ENCODE data around the gene HOXA1.

DNA sequence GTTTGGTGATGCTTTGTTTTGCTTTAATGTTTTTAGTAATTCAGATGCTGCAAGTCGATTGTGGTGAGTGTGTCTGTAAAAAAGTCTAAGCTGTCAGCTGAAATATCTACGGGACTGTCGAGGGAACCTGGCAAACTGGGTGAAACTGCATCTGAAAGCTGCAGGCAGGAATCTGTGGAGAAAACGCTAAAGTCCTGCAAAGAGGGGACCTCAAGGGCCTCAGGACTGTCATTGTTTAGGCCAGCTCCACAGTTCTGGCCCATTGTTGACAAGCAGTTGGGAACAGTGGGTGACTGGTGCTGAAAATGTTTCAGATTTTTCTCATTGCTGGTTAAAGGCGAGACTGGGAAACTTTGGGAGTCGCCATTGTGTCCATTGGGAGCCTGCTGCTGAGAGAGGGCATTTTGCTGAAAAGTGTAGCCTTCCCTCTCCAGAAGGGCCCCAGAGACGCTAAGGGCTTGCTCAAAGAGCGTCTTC is 4.9 kb upstream of the HOXA1 start:
- TF ChIP-seq EGR1 (IDR thresholded peaks at IDR 0.05) = no peak
- TF ChIP-seq TAF1 (IDR thresholded peaks at IDR 0.05; ENCODE audit: low read depth) = no peak
- TF ChIP-seq, protein P1, sequence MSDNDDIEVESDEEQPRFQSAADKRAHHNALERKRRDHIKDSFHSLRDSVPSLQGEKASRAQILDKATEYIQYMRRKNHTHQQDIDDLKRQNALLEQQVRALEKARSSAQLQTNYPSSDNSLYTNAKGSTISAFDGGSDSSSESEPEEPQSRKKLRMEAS (IDR thresholded peaks at IDR 0.05) = no peak
- TF ChIP-seq NFIC (IDR thresholded peaks at IDR 0.05) = no peak
- TF ChIP-seq, protein P2, sequence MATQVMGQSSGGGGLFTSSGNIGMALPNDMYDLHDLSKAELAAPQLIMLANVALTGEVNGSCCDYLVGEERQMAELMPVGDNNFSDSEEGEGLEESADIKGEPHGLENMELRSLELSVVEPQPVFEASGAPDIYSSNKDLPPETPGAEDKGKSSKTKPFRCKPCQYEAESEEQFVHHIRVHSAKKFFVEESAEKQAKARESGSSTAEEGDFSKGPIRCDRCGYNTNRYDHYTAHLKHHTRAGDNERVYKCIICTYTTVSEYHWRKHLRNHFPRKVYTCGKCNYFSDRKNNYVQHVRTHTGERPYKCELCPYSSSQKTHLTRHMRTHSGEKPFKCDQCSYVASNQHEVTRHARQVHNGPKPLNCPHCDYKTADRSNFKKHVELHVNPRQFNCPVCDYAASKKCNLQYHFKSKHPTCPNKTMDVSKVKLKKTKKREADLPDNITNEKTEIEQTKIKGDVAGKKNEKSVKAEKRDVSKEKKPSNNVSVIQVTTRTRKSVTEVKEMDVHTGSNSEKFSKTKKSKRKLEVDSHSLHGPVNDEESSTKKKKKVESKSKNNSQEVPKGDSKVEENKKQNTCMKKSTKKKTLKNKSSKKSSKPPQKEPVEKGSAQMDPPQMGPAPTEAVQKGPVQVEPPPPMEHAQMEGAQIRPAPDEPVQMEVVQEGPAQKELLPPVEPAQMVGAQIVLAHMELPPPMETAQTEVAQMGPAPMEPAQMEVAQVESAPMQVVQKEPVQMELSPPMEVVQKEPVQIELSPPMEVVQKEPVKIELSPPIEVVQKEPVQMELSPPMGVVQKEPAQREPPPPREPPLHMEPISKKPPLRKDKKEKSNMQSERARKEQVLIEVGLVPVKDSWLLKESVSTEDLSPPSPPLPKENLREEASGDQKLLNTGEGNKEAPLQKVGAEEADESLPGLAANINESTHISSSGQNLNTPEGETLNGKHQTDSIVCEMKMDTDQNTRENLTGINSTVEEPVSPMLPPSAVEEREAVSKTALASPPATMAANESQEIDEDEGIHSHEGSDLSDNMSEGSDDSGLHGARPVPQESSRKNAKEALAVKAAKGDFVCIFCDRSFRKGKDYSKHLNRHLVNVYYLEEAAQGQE (IDR thresholded peaks at IDR 0.05; ENCODE audit: low read depth) = no peak
- TF ChIP-seq TEAD4 (IDR thresholded peaks at IDR 0.05) = no peak
- no peak for TF ChIP-seq TCF12 (IDR thresholded peaks at IDR 0.05; ENCODE audit: low read depth)
- no peak for TF ChIP-seq CEBPB (IDR thresholded peaks at IDR 0.05)

All from Ishikawa (cell line).